Gastroesophageal sphincter (tissue), 4 donors: ENCODE data around the gene NPRL2. TPM values are rescaled to one million over a fixed set of nuclear protein-coding genes. Genes with fewer than 3 reads are reported as not detected.

ENCODE experiments used
- ATAC-seq: fragments of 150-250 bp; one replicate; pipeline ENCODE4 v1.9.1; 2016; ENCODE audit warnings: mild to moderate bottlenecking, moderate library complexity
- H3K27ac ChIP-seq, 4 donors: fragments of 200-600 bp; sonication (generic) in 3 of 4; 1 replicate in 3 of 4; 2 replicates in 1 of 4; pipeline ENCODE4 v1.5.1; 2016 to 2019
- H3K27me3 ChIP-seq: fragments of 200-600 bp; sonication (generic); one replicate; pipeline ENCODE4 v1.5.1; 2019
- H3K36me3 ChIP-seq, 2 donors: fragments of 200-600 bp; sonication (generic); one replicate each; pipeline ENCODE4 v1.5.1; 2019; ENCODE audit warnings: control low read depth in 1 of 2
- H3K4me1 ChIP-seq, 3 donors: fragments of 200-600 bp; sonication (generic); 1 replicate in 2 of 3; 2 replicates in 1 of 3; pipeline ENCODE4 v1.5.1; 2016 to 2019; ENCODE audit warnings: control low read depth in 2 of 3
- H3K4me3 ChIP-seq, 2 donors: fragments of 200-600 bp; sonication (generic); one replicate each; pipeline ENCODE4 v1.5.1; 2019; ENCODE audit warnings: mild to moderate bottlenecking in 1 of 2, moderate library complexity in 1 of 2
- H3K9me3 ChIP-seq, 3 donors: fragments of 200-600 bp; sonication (generic); one replicate each; pipeline ENCODE4 v1.5.1; 2017 to 2019; ENCODE audit warnings: control low read depth in 2 of 3
- EP300 ChIP-seq: sonication (generic); formaldehyde crosslinking; IDR thresholded peaks from one replicate; pipeline ENCODE4 v1.6.1; 2017; ENCODE audit warnings: antibody characterized with exemption, mild to moderate bottlenecking
- POLR2A ChIP-seq, 2 donors: fragments of 450-650 bp; IDR thresholded peaks; one replicate each; pipeline ENCODE4 v1.6.1; 2017; ENCODE audit warnings: antibody characterized with exemption in 2 of 2, mild to moderate bottlenecking in 2 of 2, moderate library complexity in 1 of 2
- POLR2AphosphoS5 ChIP-seq: sonication (generic); formaldehyde crosslinking; IDR thresholded peaks from one replicate; pipeline ENCODE4 v1.6.1; 2017; ENCODE audit warnings: antibody characterized with exemption
- WGBS, 2 donors: methylation state at CpG; one replicate each; pipeline ENCODE4 v1.1.5; 2018; ENCODE audit warnings: low coverage in 1 of 2; 5-methylcytosine and 5-hydroxymethylcytosine counted together
- total RNA-seq, 4 donors: library from RNA; depleted of rRNA; stranded (reverse); fragments of >200 nt; gene quantifications; one replicate each; pipeline ENCODE4 v1.1.0, GENCODE V29; 2016
- TF ChIP-seq, protein P1 (sequence below), 4 experiments: fragments of 200-600 bp in 2 of 4; fragments of 450-650 bp in 2 of 4; sonication (generic) in 1 of 4; IDR thresholded peaks; one replicate each; pipeline ENCODE4 v1.5.1; 2017 to 2019; ENCODE audit warnings: antibody characterized with exemption in 4 of 4, mild to moderate bottlenecking in 2 of 4, moderate library complexity in 2 of 4

The NPRL2 gene
- total RNA-seq, 4 donors from 2014 or later = 14.0 to 26.6 (median 19.5) TPM

DNA sequence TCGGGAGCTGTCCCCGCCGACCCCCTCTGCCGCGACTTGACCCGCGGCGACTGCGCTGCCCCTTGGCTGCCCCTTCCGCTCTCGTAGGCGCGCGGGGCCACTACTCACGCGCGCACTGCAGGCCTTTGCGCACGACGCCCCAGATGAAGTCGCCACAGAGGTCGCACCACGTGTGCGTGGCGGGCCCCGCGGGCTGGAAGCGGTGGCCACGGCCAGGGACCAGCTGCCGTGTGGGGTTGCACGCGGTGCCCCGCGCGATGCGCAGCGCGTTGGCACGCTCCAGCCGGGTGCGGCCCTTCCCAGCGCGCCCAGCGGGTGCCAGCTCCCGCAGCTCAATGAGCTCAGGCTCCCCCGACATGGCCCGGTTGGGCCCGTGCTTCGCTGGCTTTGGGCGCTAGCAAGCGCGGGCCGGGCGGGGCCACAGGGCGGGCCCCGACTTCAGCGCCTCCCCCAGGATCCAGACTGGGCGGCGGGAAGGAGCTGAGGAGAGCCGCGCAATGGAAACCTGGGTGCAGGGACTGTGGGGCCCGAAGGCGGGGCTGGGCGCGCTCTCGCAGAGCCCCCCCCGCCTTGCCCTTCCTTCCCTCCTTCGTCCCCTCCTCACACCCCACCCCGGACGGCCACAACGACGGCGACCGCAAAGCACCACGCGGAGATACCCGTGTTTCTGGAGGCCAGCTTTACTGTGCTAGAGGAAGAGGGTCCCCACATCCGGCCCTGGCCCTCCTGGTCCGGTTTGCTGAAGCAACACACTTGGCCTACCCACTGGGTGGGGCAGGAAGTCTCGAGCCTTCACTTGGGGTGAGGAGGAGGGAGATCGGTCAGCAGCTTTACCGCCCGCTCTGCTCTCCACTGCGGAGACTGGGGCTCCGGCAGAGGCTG, 9.9 kb downstream of the NPRL2 start, which contains the start of gene RASSF1:
Gene RASSF1, minus strand, starts transcription at position 389 of the 882 bp plus-strand sequence. Its CDS starts 31 bp downstream, at position 358.
- Histone ChIP-seq H3K4me1 (peaks cover 0 to 70% (median 38%) of the 10 kb centered on the region in 3 donors), H3K9me3 (no peaks in the 10 kb centered on the region)
- ATAC-seq = peak; percentile 44

GRCh38 chr3:50340147-50340447, 10.5 kb downstream of the NPRL2 start:
- Histone ChIP-seq H3K27me3 (no peaks in the 10 kb centered on the region), H3K4me3 (peak overlapping the region; percentile 27 to 65), H3K27ac (peak overlapping the region; percentile 6 to 99 (median 92)), H3K4me1 (peaks cover 0 to 70% (median 38%) of the 10 kb centered on the region in 3 donors), H3K36me3 (no peaks in the 10 kb centered on the region), H3K9me3 (no peaks in the 10 kb centered on the region)
- TF ChIP-seq POLR2A (IDR thresholded peaks at IDR 0.05) (no peak), EP300 (no peak), POLR2AphosphoS5 (no peak)
- TF ChIP-seq, protein P1, sequence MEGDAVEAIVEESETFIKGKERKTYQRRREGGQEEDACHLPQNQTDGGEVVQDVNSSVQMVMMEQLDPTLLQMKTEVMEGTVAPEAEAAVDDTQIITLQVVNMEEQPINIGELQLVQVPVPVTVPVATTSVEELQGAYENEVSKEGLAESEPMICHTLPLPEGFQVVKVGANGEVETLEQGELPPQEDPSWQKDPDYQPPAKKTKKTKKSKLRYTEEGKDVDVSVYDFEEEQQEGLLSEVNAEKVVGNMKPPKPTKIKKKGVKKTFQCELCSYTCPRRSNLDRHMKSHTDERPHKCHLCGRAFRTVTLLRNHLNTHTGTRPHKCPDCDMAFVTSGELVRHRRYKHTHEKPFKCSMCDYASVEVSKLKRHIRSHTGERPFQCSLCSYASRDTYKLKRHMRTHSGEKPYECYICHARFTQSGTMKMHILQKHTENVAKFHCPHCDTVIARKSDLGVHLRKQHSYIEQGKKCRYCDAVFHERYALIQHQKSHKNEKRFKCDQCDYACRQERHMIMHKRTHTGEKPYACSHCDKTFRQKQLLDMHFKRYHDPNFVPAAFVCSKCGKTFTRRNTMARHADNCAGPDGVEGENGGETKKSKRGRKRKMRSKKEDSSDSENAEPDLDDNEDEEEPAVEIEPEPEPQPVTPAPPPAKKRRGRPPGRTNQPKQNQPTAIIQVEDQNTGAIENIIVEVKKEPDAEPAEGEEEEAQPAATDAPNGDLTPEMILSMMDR (IDR thresholded peaks at IDR 0.05) = no peak
- WGBS, 2 donors = 40 to 44% methylated on average over 1 to 5 of the region's 9 CpGs
- ATAC-seq = no peak

More for the DNA sequence above, 9.9 kb downstream of the NPRL2 start, which contains the start of gene RASSF1:
- Histone ChIP-seq H3K4me3 (peak within 1 kb of the TSS; percentile 27 to 65), H3K27me3 (no peaks in the 10 kb centered on the region), H3K36me3 (no peaks in the 10 kb centered on the region), H3K27ac (peak within 1 kb of the TSS; percentile 6 to 99 (median 92))
- WGBS, 2 donors = no CpG with 5 or more reads among the region's 85 CpGs
- no peak for TF ChIP-seq EP300
- TF ChIP-seq POLR2A (IDR thresholded peaks at IDR 0.05) = peak; percentile 79 to 85
- TF ChIP-seq POLR2AphosphoS5 = peak; percentile 11

DNA sequence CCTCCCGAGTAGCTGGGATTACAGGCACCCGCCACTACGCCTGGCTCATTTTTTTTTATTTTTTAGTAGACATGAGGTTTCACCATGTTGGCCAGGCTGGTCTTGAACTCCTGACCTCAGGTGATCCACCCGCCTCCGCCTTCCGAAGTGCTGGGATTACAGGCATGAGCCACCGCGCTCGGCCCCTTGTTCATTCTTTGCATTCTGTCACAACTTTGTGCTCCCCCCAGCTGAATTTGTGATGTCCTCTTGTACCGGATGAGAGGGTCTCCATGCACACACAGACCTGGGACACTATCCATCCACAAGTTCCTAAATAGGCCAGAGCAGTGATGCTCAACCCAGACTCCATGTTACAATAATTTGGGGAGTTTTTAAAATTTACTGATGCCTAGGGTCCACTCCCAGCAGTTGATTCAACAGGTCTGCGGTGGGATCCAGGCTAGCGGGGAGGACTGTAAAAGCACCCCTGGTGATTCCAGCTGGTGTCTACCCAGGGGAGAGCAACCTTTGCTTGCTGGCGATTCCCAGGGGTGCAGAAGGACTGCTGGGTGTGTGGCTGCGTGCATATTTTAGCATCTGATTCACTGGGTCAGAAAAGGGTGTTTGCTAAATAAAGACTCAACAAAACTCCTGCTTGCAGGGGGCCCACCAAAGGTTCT, 11.0 kb downstream of the NPRL2 start:
- H3K4me1 ChIP-seq = peaks cover 0 to 72% (median 43%) of the 10 kb centered on the region in 3 donors

DNA sequence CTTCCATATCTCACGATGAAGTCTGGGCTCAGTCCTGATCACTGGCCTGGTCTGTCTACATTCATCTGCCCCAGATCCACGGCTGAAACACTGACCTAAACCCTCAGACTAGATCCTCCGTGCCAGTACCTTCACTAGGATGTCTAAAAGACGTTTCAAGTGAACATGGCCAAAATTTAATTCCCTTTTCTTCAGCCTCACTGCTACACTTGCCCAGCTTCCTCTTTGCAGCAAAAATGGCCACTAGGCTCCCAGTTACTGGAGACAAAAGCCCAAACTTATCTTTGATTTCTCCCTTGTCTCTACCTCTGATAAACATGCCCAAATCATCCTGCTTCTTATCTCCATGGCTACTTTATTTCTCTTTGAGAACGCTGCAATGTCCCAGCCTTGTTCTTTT, 11.6 kb downstream of the NPRL2 start:
- 0 to 60% methylated on average over 1 to 5 of the region's 5 CpGs for WGBS, 2 donors
- peak overlapping the region in 3 of 4 donors; percentile 94 to 99 (median 99) for H3K27ac ChIP-seq
- H3K4me1 ChIP-seq = peaks cover 0 to 78% (median 49%) of the 10 kb centered on the region in 3 donors
- TF ChIP-seq, protein P1 (IDR thresholded peaks at IDR 0.05) = no peak
- TF ChIP-seq POLR2A (IDR thresholded peaks at IDR 0.05) = no peak
- no peak for TF ChIP-seq POLR2AphosphoS5
- no peak for TF ChIP-seq EP300
- no peaks in the 10 kb centered on the region for H3K27me3 ChIP-seq
- H3K4me3 ChIP-seq = peak overlapping the region in 1 of 2 donors; percentile 91
- ATAC-seq = no peak
- no peaks in the 10 kb centered on the region for H3K9me3 ChIP-seq
- H3K36me3 ChIP-seq = peaks cover 0 to 6% of the 10 kb centered on the region in 2 donors

More for the DNA sequence above, 11.0 kb downstream of the NPRL2 start:
- no peak for ATAC-seq
- Histone ChIP-seq H3K36me3 (peaks cover 0 to 3% of the 10 kb centered on the region in 2 donors), H3K9me3 (no peaks in the 10 kb centered on the region), H3K4me3 (peak overlapping the region in 1 of 2 donors; percentile 65), H3K27me3 (no peaks in the 10 kb centered on the region), H3K27ac (peak overlapping the region in 3 of 4 donors; percentile 91 to 99 (median 94))
- 74 to 100% methylated on average over 4 to 6 of the region's 14 CpGs for WGBS, 2 donors
- no peak for TF ChIP-seq POLR2A (IDR thresholded peaks at IDR 0.05)
- TF ChIP-seq, protein P1 (IDR thresholded peaks at IDR 0.05) = no peak
- no peak for TF ChIP-seq EP300
- no peak for TF ChIP-seq POLR2AphosphoS5
